K562 (cell line): ENCODE results near the gene LCTL.

Experiments
- BACH1 ChIP-seq: fragments of 200-800 bp; sonication (Bioruptor generic); IDR thresholded peaks from 2 replicates; pipeline ENCODE4 v1.6.1; 2016; ENCODE audit warnings: missing genetic modification characterization, missing compliant biosample characterization
- ZBTB2 ChIP-seq: fragments of 450-650 bp; IDR thresholded peaks from 2 replicates; pipeline ENCODE4 v1.6.1; 2016; ENCODE audit warnings: antibody characterized with exemption
- TF ChIP-seq, protein P1 (sequence below): fragments of 450-650 bp; IDR thresholded peaks from 2 replicates; pipeline ENCODE4 v1.6.1; 2016

GRCh38 chr15:66611257-66612053 is 45.7 kb upstream of the LCTL start:
- TF ChIP-seq, protein P1, sequence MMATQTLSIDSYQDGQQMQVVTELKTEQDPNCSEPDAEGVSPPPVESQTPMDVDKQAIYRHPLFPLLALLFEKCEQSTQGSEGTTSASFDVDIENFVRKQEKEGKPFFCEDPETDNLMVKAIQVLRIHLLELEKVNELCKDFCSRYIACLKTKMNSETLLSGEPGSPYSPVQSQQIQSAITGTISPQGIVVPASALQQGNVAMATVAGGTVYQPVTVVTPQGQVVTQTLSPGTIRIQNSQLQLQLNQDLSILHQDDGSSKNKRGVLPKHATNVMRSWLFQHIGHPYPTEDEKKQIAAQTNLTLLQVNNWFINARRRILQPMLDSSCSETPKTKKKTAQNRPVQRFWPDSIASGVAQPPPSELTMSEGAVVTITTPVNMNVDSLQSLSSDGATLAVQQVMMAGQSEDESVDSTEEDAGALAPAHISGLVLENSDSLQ: no peak
- TF ChIP-seq ZBTB2 (no peak), BACH1 (tag) (no peak)
